Hepatic stellate cell (primary cell): ENCODE data around the gene C10orf67.
"Not testable (repeated sequence)": the region's sequence is repeated elsewhere in the genome, so short reads cannot be mapped to it uniquely, and the experiment has no call there.

Experiments used
- DNase-seq: peaks from one replicate; pipeline ENCODE4 v3.0.0; 2011; ENCODE audit warnings: low spot score

Gene C10orf67

DNA sequence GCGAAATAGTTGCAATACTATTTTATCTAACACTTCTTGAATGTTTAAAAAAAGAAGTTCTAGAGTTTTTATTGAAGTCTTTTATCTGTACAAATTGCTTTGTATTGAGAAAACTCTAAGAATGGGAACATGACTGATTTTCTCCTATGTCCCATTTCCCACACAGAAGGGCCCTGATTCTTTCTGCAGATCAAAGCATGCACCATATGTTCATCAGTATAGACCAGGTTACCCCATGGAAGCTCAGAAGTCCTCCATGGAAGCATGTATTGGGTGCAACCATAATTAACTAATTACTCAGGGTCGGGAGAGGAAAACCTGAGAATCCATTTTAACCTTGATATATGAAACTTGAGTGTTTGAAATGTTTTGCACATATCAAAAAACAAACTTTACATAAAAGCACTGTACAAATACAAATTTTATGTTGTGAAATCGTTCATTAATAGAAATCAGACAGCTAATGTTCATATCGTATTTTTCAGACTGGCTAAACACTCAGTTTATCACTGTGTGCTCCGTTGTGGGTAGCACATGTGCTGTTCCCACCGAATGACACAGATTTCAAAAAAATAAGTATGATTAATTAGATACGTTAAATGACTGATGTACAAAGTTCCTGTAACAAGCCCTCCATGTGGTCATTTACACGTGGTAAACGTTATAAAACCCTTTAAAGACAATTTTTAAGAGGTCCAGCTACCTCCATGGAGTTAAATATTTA, 81.0 kb downstream of the C10orf67 start:
- no peak for DNase-seq

DNA sequence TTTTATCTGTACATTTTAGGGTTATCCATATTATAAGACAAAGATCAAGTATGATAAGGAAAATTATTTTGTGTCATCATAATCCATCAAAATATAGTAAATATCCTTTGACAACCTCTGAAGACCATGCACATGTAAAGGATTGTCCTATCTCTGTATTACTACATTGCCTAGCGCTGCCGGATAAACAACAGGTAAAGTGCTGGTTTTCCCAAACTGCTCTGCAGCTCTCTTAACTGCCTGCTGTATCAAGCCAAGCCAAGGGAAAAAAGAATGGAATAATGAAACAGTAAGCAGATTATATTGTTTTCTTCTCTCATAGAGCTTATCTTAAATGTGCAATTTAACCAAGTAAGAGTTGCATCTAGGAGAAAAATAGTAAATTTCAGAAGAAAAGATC, 81.7 kb downstream of the C10orf67 start:
- no peak for DNase-seq

DNA sequence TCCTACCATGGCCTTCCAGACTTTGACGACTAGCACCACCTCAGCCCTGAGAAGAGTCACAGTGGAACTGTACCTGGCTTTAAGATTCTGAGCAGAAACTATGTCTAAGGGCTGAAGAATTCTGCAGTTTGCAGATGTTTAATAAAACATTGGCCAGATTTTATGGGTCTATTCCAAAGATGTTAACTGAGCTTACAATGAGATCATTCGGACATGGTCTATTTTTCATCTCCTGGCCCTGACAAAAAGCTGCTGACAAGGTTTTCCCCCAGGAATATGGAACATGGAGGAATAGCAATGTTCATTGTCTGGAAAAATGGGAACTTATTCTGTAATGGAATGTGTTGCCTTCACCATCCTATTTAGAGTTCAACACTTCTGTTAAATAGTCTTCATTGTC, 86.1 kb downstream of the C10orf67 start:
- no peak for DNase-seq

DNA sequence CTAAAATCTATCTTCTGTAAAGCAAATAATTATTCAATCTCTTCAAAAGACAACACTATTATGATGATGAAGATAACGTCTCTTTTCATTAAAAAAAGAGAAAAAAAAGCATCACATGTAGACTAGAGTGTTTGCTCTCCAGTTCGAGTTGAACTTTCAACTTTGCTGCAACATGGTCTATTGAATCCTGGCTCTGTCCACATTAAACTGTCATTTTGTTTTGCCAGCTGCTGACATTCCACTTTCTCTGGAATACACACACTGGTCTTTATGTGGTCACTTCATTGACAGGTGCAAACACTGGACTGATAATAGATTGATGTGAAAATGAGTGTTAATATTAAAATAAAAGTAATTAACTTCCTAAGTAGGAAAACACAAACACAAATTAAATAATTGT, 90.8 kb downstream of the C10orf67 start:
- DNase-seq = no peak

DNA sequence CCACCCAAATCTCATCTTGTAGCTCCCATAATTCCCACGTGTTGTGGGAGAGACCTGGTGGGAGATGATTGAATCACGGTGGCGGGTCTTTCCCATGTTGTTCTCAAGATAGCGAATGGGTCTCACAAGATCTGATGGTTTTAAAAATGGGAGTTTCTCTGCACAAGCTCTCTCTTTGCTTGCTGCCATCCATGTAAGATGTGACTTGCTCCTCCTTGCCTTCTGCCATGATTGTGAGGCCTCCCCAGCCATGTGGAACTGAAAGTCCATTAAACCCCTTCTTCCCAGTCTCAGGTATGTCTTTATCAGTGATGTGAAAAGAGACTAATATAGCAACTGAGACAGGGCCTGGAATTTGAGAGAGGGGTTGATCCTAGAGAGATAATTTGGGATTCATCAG, 91.7 kb downstream of the C10orf67 start:
- DNase-seq = not testable (repeated sequence)

DNA sequence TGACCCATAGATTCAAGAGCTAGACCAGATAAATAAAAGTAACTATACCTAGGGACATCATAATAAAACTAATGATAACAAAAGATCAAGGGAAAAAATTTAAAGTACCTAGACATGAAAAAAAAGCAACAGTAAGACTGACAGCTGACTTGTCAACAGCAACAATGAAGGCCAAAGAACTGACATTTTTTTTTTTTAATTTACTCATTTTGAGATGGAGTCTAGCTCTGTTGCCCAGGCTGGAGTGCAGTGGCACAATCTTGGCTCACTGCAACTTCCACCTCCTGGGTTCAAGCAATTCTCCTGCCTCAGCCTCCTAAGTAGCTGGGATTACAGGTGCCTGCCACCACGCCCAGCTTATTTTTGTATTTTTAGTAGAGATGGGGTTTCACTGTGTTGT, 102.8 kb downstream of the C10orf67 start:
- DNase-seq = not testable (repeated sequence)

DNA sequence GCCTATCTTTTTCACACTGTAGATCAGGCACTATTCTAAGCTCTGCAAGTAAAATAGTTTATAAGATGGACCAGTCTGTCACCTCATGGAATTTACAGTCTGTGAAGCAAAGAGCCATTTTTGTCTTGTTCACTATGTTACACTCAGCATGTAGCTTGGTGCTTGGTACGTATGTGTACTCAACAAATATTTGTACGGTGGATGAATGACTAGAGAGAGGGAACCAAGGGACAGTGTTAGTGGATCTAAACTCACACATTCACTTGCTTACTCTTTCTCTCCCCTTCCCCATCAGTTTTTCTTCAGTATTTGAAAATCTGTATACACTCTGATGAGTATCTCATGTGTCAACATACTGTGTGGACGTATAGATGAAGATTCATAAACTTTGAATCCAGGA, 106.6 kb downstream of the C10orf67 start:
- no peak for DNase-seq

DNA sequence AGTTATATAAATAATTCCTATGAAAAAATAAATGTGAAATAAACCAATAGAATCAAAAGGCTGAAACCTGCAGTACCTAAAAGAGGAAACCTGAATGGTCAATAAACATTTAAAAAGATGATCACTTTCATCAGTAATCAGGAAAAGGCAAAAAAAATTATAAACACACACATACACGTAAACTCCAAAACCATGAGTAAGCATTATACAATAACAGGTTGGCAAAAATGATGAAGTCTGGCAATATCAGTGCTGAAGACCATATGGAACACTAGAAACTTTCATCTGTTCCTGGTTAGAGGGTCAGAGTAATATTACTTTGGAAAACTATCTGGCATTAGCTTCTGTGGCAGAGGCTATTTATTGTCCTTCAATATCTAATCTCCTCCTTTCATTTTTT, 114.0 kb downstream of the C10orf67 start:
- DNase-seq = no peak

DNA sequence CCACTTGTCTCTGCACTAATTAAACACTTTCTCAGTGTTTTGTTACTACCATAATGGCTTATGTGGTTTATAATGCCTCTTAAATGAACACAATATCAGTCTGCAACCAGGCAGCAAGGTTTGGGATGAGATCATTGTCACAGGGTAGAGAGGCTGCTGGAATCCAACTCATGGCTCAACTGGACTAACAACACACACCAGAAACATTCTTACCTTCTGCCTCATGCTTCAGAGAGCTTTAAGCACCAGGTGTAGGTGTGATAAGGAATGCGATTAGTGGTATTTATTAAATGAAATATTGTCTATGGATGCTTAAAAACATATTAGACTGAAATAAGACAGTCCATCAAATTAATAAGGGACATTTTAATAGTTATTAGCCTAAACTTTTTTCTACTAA, 127.1 kb downstream of the C10orf67 start:
- no peak for DNase-seq

DNA sequence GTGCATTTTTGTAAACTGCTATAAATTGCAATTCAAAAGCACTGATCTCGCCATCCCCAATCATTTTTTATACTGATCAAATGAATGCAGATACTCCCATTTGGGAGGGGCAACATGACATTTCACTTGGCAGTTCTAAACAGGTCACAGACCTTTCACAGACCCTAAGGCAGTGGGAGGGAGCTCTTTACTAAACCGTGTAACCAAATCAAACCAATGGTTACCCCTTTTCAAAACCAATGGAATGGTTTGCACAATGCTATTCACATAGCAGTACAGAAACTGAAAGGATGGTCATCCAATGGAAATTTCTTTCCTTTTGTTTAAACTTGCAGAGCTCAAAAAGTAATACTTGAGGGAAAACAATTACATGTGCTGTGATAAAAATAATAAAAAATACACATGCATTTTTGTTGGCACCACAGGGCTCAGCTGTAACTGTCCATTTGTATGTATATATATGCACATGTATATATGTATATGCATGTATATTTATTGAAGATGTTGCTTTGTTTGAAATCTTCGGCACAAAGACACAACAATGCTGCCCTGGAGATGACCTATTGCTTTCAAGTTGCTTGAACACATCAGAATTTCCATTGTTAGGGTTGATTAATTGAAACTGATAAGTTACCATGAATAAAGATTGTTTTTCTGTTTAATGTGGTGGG, 138.5 kb downstream of the C10orf67 start:
- no peak for DNase-seq

DNA sequence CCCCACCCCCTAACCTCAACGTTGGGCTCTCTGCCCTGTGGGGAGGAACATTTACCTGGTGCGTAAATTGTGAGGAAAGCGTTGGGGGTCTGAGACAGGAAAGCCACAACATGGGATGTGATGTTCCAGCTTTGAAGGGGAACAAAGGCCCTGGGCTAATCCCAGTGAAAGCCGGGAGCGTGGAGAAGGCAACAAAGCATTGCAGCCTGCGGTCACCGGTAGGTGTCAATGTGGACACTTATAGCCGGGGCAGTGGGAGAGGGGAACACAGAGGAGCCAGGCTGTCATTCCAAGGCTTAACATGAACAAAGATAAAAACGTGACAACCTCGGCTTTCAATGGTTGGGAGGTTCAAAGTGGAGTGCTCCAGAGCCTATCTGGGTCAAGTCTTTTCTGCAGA, 139.8 kb downstream of the C10orf67 start:
- no peak for DNase-seq

DNA sequence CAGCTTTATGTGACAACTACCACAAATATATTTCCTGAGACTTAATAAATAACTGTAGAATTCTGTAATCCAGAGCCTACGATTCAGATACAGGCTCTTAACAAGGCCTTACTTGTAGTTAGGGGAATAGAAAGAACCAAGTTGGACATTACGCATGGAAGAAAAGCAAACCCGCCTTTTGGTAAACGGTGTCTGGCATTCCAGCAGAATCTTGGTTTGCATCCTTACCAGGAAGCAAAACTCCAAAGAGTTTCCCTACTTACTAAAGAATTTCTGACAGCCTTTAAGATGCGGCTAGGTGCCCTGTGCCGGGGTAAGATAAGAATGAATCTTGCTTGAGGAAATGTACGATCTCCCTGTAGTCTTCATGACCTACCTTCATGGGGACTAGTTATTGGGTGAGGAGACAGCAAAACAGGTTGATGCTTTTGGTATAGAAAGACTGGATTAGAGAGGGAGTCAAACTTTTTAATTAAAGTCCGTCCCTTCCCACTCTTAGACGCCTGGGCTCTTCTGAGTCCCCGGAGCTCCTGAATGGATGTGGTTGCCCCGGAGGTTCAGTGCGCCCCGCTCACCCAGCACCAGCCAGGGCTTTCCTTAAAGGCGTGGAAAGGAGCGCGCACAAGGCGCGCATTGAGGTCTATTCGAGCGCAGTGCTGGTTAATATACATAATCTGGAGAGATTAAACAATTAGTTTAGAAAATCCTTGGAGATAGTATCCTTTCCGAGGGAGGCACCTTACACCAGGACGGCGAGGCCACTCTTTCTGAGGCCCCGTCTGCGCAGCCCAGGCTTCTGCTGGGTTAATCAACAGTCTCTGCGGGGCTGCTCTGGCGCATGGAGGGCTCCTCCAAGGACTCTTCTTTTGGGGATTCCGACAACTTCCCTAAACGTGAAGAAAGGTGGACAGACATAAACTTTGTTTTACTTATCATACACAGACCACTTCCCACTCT, 140.9 kb downstream of the C10orf67 start:
- no peak for DNase-seq

DNA sequence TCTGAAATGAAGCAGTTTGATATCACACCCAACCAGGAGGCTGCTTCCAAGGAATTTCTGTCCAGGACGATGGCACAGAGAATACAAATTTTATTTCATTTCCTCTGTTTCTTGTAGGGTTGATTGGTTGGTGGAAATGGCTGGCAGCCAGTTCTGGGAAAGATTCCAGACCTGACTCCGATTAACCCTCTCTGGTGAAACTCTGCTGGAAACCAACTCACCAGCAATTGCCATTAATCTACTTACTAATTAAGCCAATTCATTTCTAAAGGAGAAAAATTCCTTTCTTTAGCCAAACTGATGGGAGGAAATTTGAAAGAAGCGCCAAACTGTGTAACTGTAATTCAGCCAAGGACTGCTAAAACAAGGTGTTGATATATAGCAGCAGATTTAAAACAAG, 141.8 kb downstream of the C10orf67 start:
- no peak for DNase-seq

DNA sequence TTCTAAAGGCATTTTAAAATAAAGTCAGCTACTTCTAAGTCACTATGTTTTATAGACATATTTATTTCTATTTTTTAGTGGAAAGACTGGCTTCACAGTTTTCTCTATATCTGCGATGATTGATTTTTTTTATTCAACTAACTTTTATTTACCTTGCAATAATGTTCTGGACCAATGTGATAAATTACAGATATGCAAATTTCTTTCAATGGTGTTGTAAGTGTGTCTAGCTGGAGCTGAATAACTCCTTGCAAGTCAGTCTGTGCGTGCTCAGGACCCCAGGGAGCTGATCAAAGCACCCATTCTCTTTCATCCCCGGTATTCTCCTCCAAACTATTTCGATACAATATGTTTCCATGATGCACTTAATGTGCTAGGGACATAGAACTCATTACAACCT, 142.8 kb downstream of the C10orf67 start:
- DNase-seq = no peak

DNA sequence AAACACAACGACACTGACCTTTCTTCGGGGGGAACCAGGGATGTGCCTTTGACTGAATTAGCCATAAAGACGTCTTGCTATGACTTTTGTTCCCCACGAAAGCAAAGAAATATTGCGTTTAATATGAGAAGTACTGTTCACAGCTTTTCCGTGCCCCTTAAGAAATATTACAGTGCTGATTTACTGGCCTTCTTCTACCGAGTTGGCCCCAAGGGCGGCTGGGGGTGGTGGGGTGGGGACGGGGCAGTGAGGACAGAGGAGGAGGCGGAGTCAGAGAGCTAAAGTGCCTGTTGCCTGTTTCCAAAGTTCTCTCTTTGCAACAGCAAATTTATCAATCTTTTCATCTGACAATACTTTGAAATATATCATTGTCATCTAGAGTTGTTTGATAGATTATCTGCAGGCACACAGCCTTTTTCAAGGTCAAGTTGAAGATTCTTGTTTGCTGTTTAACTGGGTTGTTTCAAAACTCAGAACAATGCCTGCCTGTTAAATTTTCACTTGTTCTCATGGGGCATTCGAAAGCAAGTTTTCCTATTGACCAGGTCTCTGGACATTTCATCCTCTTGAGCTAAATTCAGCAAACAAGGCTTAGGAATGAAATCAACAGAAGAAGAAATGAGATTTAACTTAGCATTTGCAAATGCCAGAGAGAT, 143.5 kb downstream of the C10orf67 start:
- no peak for DNase-seq

DNA sequence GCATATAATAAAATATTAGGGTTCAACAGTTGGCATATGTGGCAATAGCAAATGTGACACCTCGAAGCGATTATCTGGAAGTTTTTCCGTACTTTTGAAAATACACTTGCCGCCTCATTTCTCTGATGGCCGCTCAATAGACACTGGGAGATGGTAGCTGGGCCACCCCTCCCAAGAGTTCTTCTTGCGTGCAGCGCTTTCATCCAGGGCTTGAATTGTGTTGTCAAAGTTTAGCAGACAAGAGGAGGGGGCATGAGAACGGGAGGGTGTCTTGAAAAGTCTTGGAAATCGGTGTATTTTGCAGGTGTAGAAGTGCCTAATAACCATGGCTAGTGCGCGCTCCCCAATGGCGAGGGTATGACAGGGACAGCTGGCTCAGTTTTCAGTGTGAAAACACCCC, 144.0 kb downstream of the C10orf67 start:
- DNase-seq = no peak

DNA sequence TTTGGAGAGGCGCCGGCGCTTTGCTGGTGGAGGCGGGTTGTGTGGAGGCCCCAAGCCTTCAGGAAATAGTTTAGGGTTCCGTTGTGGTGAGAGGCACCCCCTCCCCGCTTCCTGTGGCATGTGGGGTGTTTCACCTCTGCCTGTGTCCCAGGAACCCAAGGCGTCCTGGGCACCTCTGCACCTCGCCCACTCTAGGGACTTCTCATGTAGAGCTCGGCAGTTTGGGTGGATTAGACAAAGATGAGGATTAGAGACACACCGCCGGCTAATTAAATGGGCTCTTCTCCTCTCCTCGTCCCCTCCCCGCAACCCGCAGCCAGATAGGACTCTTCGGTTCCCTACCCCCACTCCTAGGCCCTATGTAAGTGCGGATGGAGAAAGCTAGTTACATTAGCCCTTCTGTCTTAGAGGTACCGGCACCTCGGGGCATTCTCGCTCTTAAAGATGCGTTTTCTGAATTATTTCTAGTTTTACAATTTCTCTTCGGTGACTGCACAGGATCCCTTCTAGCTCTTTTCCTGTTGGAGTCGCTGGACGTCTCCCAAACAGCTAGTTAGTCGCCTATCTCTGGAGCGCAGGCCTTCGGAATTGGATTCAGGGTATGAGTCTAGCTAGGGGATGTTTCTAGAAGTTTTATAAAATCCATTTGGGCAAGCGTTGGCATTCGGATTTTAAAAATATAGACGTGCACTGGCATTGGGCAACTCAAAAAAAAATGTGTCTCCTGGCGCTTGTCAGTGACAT, 144.7 kb downstream of the C10orf67 start:
- no peak for DNase-seq

DNA sequence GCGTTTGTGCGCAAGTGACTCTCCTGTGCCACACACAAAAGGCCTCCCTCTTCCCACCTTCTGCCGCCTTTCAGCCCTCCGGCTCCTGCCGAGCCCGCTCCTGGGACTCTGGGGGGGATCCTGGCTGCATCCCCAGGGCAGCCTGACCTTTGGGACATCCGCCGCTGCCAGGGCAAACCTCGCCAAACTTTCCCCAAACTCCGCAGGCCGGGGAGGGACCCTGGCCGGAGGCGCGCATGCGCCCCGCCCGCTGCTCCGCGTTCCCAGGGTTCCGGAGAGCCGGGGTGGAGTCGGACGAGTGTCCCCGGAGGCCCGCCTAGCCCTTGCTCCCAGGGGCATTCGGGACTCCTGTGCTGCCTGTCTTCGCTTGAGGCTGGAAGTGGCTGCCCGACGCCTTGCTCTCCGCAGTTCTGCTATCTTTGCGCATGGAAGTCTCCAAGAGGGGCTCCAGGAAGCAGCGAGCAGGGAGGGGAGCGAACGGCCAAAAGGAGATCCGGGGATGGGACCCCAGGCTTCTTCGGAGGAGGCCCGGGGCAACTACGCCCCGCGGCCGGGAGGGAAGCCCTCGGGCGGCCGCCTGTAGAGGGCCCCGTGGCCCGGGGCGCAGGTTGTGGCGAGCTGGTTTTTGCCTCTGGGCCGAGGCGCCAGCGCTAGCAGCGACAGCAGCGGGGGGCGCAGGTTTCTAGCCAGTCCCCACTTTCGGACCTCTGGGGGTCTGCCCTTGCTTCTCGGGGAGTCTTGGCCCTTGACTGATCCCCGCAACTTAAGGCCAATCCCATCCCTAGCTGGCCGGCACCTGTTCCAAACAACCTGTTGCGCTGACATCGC, 145.4 kb downstream of the C10orf67 start:
- no peak for DNase-seq

DNA sequence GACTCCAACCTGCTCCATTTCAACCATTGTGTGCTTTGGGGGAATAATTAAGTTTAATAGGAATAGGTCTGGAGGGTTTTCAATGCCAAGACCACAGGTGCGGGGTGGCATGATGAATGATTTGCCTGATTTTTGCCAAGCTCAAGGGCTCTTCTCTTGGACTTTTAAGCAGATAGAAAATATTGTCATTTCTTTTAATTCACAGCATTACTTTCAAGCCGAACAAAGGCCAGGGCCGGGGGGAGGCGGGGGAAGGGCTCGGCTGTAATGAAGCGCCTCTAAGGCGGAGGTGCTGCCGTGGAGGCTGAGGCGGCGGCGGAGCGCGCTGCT, 146.0 kb downstream of the C10orf67 start:
- DNase-seq = no peak

DNA sequence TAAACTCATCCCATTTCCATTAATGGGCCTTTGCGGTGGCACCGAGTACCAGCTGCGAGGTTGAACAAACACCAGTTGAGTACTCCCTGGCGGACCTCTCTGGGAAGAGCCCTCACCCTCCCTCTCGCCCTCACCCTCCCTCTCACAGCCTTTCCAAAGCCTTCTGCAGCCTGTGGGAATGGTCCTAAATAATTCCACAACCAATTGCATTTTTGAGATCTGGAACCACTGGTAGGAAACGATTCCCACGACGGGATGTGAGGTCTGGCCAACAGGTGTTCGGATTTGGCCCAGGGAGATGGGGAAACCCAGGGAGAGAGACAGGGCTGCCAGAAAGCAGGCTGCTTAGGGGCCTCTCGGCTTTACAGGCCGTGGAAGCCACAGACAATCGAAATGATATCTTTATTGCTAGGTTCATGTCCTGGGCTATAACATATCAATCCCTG, 147.2 kb downstream of the C10orf67 start:
- DNase-seq = no peak

DNA sequence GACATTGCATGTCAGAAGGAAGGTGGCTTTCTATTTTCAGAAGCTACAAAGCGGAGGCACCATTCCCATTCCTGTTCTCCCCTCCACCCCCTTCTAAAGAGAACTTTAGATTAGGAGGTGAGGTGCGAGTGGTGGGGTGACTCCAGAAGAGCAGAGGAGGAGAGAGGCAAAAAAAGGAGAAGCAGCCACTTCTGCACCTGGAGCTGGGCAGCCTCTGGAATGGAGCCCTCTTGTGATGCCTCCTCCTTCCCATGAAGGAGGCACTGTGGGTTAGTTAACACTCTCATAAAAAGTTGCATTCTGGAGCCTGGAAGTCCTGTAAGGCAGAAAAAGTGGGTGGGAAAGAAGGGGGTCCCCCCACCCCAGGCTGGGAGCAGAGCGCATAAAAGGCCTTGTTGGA, 147.7 kb downstream of the C10orf67 start:
- DNase-seq = no peak
